CD14-positive monocyte (primary cell): ENCODE data around the gene COL19A1. TPM values are rescaled to one million over a fixed set of nuclear protein-coding genes. Genes with fewer than 3 reads are reported as not detected.

ENCODE experiments used
- DNase-seq, 3 donors: peaks; one replicate each; pipeline ENCODE4 v3.0.0-alpha.2; 2011 to 2022
- H2AFZ ChIP-seq: 2 replicates; pipeline ENCODE4 v1.6.0; 2012; ENCODE audit warnings: mild to moderate bottlenecking, low read depth, low read length, inconsistent platforms; ENCODE audit not compliant: insufficient read depth, poor library complexity, severe bottlenecking
- H3K27ac ChIP-seq, 2 donors: 1 replicate in 1 of 2; 2 replicates in 1 of 2; pipeline ENCODE4 v1.5.1; 2012 to 2013; ENCODE audit warnings: low read length in 2 of 2, control low read depth in 1 of 2, inconsistent platforms in 1 of 2, low read depth in 1 of 2, mild to moderate bottlenecking in 1 of 2
- H3K27me3 ChIP-seq, 2 donors: one replicate each; pipeline versions ENCODE4 v1.6.0 to v1.6.1; 2011 to 2013; ENCODE audit warnings: low read length in 2 of 2; ENCODE audit not compliant: control insufficient read depth in 2 of 2, insufficient read depth in 2 of 2
- H3K36me3 ChIP-seq, 2 donors: replicated peaks in 1 of 2; 1 replicate in 1 of 2; 2 replicates in 1 of 2; pipeline versions ENCODE4 v1.5.1 to v1.6.1; 2012 to 2013; ENCODE audit warnings: low read length in 2 of 2, control low read depth in 1 of 2, inconsistent platforms in 1 of 2, mild to moderate bottlenecking in 1 of 2; ENCODE audit not compliant: insufficient read depth in 2 of 2, control insufficient read depth in 1 of 2
- H3K4me1 ChIP-seq, 2 donors: 1 replicate in 1 of 2; 2 replicates in 1 of 2; pipeline versions ENCODE4 v1.5.1 to v1.6.1; 2012 to 2013; ENCODE audit warnings: low read length in 2 of 2, control low read depth in 1 of 2, inconsistent platforms in 1 of 2, mild to moderate bottlenecking in 1 of 2, moderate library complexity in 1 of 2; ENCODE audit not compliant: insufficient read depth in 2 of 2, control insufficient read depth in 1 of 2
- H3K4me2 ChIP-seq: replicated peaks from 2 replicates; pipeline ENCODE3; 2012; ENCODE audit warnings: low read length, moderate library complexity, mild to moderate bottlenecking; ENCODE audit not compliant: poor library complexity, severe bottlenecking; ENCODE audit errors: extremely low read depth
- H3K4me3 ChIP-seq, 3 experiments: fragments of 200-600 bp in 1 of 3; sonication (generic) in 1 of 3; replicated peaks in 1 of 3; 1 replicate in 2 of 3; 2 replicates in 1 of 3; pipeline ENCODE4 v1.5.1; 2011 to 2013; ENCODE audit warnings: low read length in 3 of 3, mild to moderate bottlenecking in 3 of 3, control low read depth in 2 of 3, low read depth in 2 of 3, inconsistent platforms in 1 of 3, moderate library complexity in 1 of 3
- H3K79me2 ChIP-seq: 2 replicates; pipeline ENCODE4 v1.6.0; 2012; ENCODE audit warnings: mild to moderate bottlenecking, control low read depth, inconsistent platforms, low read length, moderate library complexity; ENCODE audit not compliant: insufficient read depth
- H3K9ac ChIP-seq: 2 replicates; pipeline ENCODE4 v1.6.0; 2017; ENCODE audit warnings: low read length, mild to moderate bottlenecking; ENCODE audit not compliant: insufficient read depth, poor library complexity, severe bottlenecking
- H3K9me3 ChIP-seq, 2 donors: replicated peaks in 1 of 2; 1 replicate in 1 of 2; 2 replicates in 1 of 2; pipeline versions ENCODE4 v1.5.1 to v1.6.1; 2012 to 2013; ENCODE audit warnings: low read length in 2 of 2, control low read depth in 1 of 2; ENCODE audit not compliant: control insufficient read depth in 1 of 2, insufficient read depth in 1 of 2
- H4K20me1 ChIP-seq: 2 replicates; pipeline ENCODE4 v1.6.0; 2012; ENCODE audit warnings: mild to moderate bottlenecking, low read length, control low read depth, moderate library complexity; ENCODE audit not compliant: insufficient read depth
- H3K27ac Mint-ChIP-seq, 7 donors: one replicate each; pipeline ENCODE4 v1.8.0; 2020; ENCODE audit warnings: mild to moderate bottlenecking in 7 of 7, mixed read lengths in 7 of 7, moderate library complexity in 6 of 7, inconsistent platforms in 2 of 7
- H3K27me3 Mint-ChIP-seq, 3 donors: one replicate each; pipeline ENCODE4 v1.8.0; 2021 to 2022; ENCODE audit warnings: low read depth in 3 of 3, mild to moderate bottlenecking in 3 of 3, mixed read lengths in 3 of 3, moderate library complexity in 3 of 3, inconsistent platforms in 1 of 3
- H3K36me3 Mint-ChIP-seq, 2 donors: one replicate each; pipeline ENCODE4 v1.8.0; 2020; ENCODE audit warnings: mixed read lengths in 2 of 2, inconsistent platforms in 1 of 2, mild to moderate bottlenecking in 1 of 2
- H3K4me1 Mint-ChIP-seq: one replicate; pipeline ENCODE4 v1.8.0; 2020; ENCODE audit warnings: mild to moderate bottlenecking, mixed read lengths
- H3K4me3 Mint-ChIP-seq, 2 donors: one replicate each; pipeline ENCODE4 v1.8.0; 2020; ENCODE audit warnings: mild to moderate bottlenecking in 2 of 2, mixed read lengths in 2 of 2, moderate library complexity in 1 of 2
- H3K9me3 Mint-ChIP-seq, 7 donors: one replicate each; pipeline ENCODE4 v1.8.0; 2020 to 2022; ENCODE audit warnings: mixed read lengths in 7 of 7, mild to moderate bottlenecking in 6 of 7, moderate library complexity in 6 of 7, inconsistent platforms in 2 of 7
- WGBS: methylation state at CpG from one replicate; pipeline ENCODE4 v1.1.5; 2013; ENCODE audit warnings: missing lambda C conversion rate; ENCODE audit not compliant: insufficient coverage; 5-methylcytosine and 5-hydroxymethylcytosine counted together
- intact Hi-C, 2 donors: fragments of 100-400 bp; cut with micrococcal nuclease; formaldehyde crosslinking; loops; one replicate each; pipeline versions ENCODE4 v1.15.0 to v1.15.1; 2023
- polyA plus RNA-seq, 3 donors: library from polyadenylated mRNA; depleted of rRNA in 1 of 3; unstranded in 2 of 3; stranded (reverse) in 1 of 3; fragments of 300-500 nt in 2 of 3; fragments of >200 nt in 1 of 3; fragmentation: Illumina TruSeq in 2 of 3; gene quantifications; 1 replicate in 2 of 3; 2 replicates in 1 of 3; pipeline ENCODE4 v1.2.3, GENCODE V29; 2012 to 2021
- TF ChIP-seq, protein P1 (sequence below): fragments of 200-600 bp; IDR thresholded peaks from one replicate; pipeline ENCODE4 v1.8.0; 2022; ENCODE audit warnings: antibody characterized with exemption, mild to moderate bottlenecking

The COL19A1 gene
- polyA plus RNA-seq, 3 donors, result not detected

GRCh38 chr6:69980624-69981023 lies 114.3 kb downstream of the COL19A1 start:
- H3K27ac Mint-ChIP-seq, result no peak overlapping the region
- TF ChIP-seq, protein P1, sequence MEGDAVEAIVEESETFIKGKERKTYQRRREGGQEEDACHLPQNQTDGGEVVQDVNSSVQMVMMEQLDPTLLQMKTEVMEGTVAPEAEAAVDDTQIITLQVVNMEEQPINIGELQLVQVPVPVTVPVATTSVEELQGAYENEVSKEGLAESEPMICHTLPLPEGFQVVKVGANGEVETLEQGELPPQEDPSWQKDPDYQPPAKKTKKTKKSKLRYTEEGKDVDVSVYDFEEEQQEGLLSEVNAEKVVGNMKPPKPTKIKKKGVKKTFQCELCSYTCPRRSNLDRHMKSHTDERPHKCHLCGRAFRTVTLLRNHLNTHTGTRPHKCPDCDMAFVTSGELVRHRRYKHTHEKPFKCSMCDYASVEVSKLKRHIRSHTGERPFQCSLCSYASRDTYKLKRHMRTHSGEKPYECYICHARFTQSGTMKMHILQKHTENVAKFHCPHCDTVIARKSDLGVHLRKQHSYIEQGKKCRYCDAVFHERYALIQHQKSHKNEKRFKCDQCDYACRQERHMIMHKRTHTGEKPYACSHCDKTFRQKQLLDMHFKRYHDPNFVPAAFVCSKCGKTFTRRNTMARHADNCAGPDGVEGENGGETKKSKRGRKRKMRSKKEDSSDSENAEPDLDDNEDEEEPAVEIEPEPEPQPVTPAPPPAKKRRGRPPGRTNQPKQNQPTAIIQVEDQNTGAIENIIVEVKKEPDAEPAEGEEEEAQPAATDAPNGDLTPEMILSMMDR, result no peak

GRCh38 chr6:69984506-69984905 lies 118.2 kb downstream of the COL19A1 start:
- Histone ChIP-seq H3K79me2 (no peaks in the 10 kb centered on the region), H4K20me1 (no peaks in the 10 kb centered on the region), H3K27ac (no peak overlapping the region), H3K4me1 (no peaks in the 10 kb centered on the region), H3K4me2 (no peak overlapping the region), H2AFZ (no peak overlapping the region), H3K27me3 (no peaks in the 10 kb centered on the region), H3K9ac (no peak overlapping the region), H3K9me3 (no peaks in the 10 kb centered on the region), H3K4me3 (no peak overlapping the region), H3K36me3 (no peaks in the 10 kb centered on the region)
- no CpG with 5 or more reads among the region's 3 CpGs for WGBS
- Mint-ChIP-seq H3K36me3 (no peaks in the 10 kb centered on the region), H3K27me3 (peaks cover 0 to 2% (median 0%) of the 10 kb centered on the region in 3 donors), H3K9me3 (no peaks in the 10 kb centered on the region), H3K4me3 (no peak overlapping the region), H3K27ac (no peak overlapping the region), H3K4me1 (no peaks in the 10 kb centered on the region)
- no peak for DNase-seq
- intact Hi-C loops, result no loop called here
- TF ChIP-seq, protein P1, result no peak

More at GRCh38 chr6:69980624-69981023, 114.3 kb downstream of the COL19A1 start:
- Mint-ChIP-seq H3K4me3 (no peak overlapping the region), H3K4me1 (no peaks in the 10 kb centered on the region), H3K9me3 (peaks cover 0 to 1% (median 0%) of the 10 kb centered on the region in 7 donors), H3K36me3 (no peaks in the 10 kb centered on the region), H3K27me3 (peaks cover 0 to 4% (median 0%) of the 10 kb centered on the region in 3 donors)
- Histone ChIP-seq H3K36me3 (no peaks in the 10 kb centered on the region), H3K9ac (no peak overlapping the region), H3K27me3 (no peaks in the 10 kb centered on the region), H2AFZ (no peak overlapping the region), H3K4me3 (no peak overlapping the region), H4K20me1 (no peaks in the 10 kb centered on the region), H3K9me3 (no peaks in the 10 kb centered on the region), H3K4me1 (no peaks in the 10 kb centered on the region), H3K4me2 (no peak overlapping the region), H3K79me2 (no peaks in the 10 kb centered on the region), H3K27ac (no peak overlapping the region)
- intact Hi-C loops, result no loop called here
- WGBS, result no CpG with 5 or more reads among the region's 2 CpGs
- no peak for DNase-seq
